ENCODE results near the gene PPEF1. TPM values are rescaled to one million over a fixed set of nuclear protein-coding genes. Genes with fewer than 3 reads are reported as not detected.

Gene PPEF1
- total and polyA plus RNA-seq, 9 of the 15 experiments (the other 6 are each of a cell fraction or from before 2014, with no cell fraction given), result not detected

- no peak for DNase-seq (ENCODE audit: extremely low read depth in 1 of 4, low spot score in 3 of 4)
- H3K79me2 ChIP-seq (ENCODE audit: control insufficient read depth, insufficient read depth, low read length), result no peaks in the 10 kb centered on the region
- CTCF ChIA-PET (ENCODE audit: low intra/inter-chr PET ratio), result no interaction called here
- under 1% methylated on average over 8 of the region's 8 CpGs for WGBS (ENCODE audit: insufficient coverage, low coverage, missing lambda C conversion rate)
- BruUV-seq (replicated peaks), result no TSS peak
- no peak overlapping the region for H3K9ac ChIP-seq (ENCODE audit: insufficient read depth in 1 of 2, low read depth in 2 of 2, low read length in 2 of 2)
- no peaks in the 10 kb centered on the region for H3K36me3 ChIP-seq (ENCODE audit: control insufficient read depth, insufficient read depth, low read length)
- H4K20me1 ChIP-seq (replicated peaks; ENCODE audit: control insufficient read depth, insufficient read depth, low read length), result no peaks in the 10 kb centered on the region
- no peaks in the 10 kb centered on the region for H3K9me3 ChIP-seq (replicated peaks; ENCODE audit: control insufficient read depth, insufficient read depth, low read depth, low read length)
- TF ChIP-seq CHCHD3 (CRISPR knock-in tag; IDR thresholded peaks at IDR 0.05) (no peak), HCFC1 (IDR thresholded peaks at IDR 0.05; ENCODE audit: low read depth, low read length) (no peak), ZNF165 (CRISPR knock-in tag; IDR thresholded peaks at IDR 0.05; ENCODE audit: borderline replicate concordance) (no peak)
- no peak overlapping the region for H3K4me2 ChIP-seq (ENCODE audit: insufficient read depth, low read length)
- no peak overlapping the region for H2AFZ ChIP-seq (ENCODE audit: low read depth, low read length)
- ATAC-seq, result no peak
- POLR2A ChIA-PET, result interaction anchor here (0.8 kb wide), 1 partner anchor 88 kb away, joined by 4 read pairs; no protein-coding TSS in a partner anchor
- intact Hi-C loops (cut with micrococcal nuclease) (no loop called here), in situ Hi-C loops (cut with MboI) (no loop called here)
- H3K9me1 ChIP-seq (ENCODE audit: control insufficient read depth, insufficient read depth, low read length), result no peaks in the 10 kb centered on the region
- no peak overlapping the region for H3K27ac ChIP-seq (ENCODE audit: extremely low read depth, low read depth, low read length)
- no peak for FAIRE-seq
- H3K4me3 ChIP-seq, result no peak overlapping the region
- peaks cover 0 to 10% of the 10 kb centered on the region in 2 experiments; a peak in 1 of 5 replicates for H3K27me3 ChIP-seq (ENCODE audit: control insufficient read depth in 2 of 2, insufficient read depth in 2 of 2, low read length in 2 of 2)
- H3K4me1 ChIP-seq (replicated peaks in 1 of 2; ENCODE audit: control insufficient read depth in 2 of 2, insufficient read depth in 2 of 2, low read length in 2 of 2), result no peaks in the 10 kb centered on the region
These were observed 14.4 kb downstream of the PPEF1 start for GRCh38 chrX:18721683-18722499.

GRCh38 chrX:18722500-18723071 lies 15.1 kb downstream of the PPEF1 start:
- intact Hi-C loops (cut with micrococcal nuclease) (no loop called here), in situ Hi-C loops (cut with MboI) (no loop called here)
- no peak for DNase-seq (ENCODE audit: extremely low read depth in 1 of 4, low spot score in 3 of 4)
- H3K4me3 ChIP-seq, result no peak overlapping the region
- no peaks in the 10 kb centered on the region for H3K36me3 ChIP-seq (ENCODE audit: control insufficient read depth, insufficient read depth, low read length)
- BruUV-seq (replicated peaks), result no TSS peak
- no peaks in the 10 kb centered on the region for H3K9me3 ChIP-seq (replicated peaks; ENCODE audit: control insufficient read depth, insufficient read depth, low read depth, low read length)
- no peaks in the 10 kb centered on the region for H3K4me1 ChIP-seq (replicated peaks in 1 of 2; ENCODE audit: control insufficient read depth in 2 of 2, insufficient read depth in 2 of 2, low read length in 2 of 2)
- H3K9ac ChIP-seq (ENCODE audit: insufficient read depth in 1 of 2, low read depth in 2 of 2, low read length in 2 of 2), result no peak overlapping the region
- H3K4me2 ChIP-seq (ENCODE audit: insufficient read depth, low read length), result no peak overlapping the region
- no peak for ATAC-seq
- H3K27ac ChIP-seq (ENCODE audit: extremely low read depth, low read depth, low read length), result no peak overlapping the region
- FAIRE-seq, result no peak
- H3K79me2 ChIP-seq (ENCODE audit: control insufficient read depth, insufficient read depth, low read length), result no peaks in the 10 kb centered on the region
- no peak overlapping the region for H2AFZ ChIP-seq (ENCODE audit: low read depth, low read length)
- ChIA-PET POLR2A (interaction anchor here (0.8 kb wide), 1 partner anchor 88 kb away, joined by 4 read pairs; no protein-coding TSS in a partner anchor), CTCF (ENCODE audit: low intra/inter-chr PET ratio) (no interaction called here)
- H3K27me3 ChIP-seq (ENCODE audit: control insufficient read depth in 2 of 2, insufficient read depth in 2 of 2, low read length in 2 of 2), result peaks cover 0 to 10% of the 10 kb centered on the region in 2 experiments; a peak in 1 of 5 replicates
- H3K9me1 ChIP-seq (ENCODE audit: control insufficient read depth, insufficient read depth, low read length), result no peaks in the 10 kb centered on the region
- WGBS (ENCODE audit: insufficient coverage, low coverage, missing lambda C conversion rate), result 7% methylated on average over 3 of the region's 10 CpGs
- no peaks in the 10 kb centered on the region for H4K20me1 ChIP-seq (replicated peaks; ENCODE audit: control insufficient read depth, insufficient read depth, low read length)
- no peak for TF ChIP-seq ZNF76 (CRISPR knock-in tag; IDR thresholded peaks at IDR 0.05; ENCODE audit: borderline replicate concordance)
- TF ChIP-seq RFX5 (IDR thresholded peaks at IDR 0.05; ENCODE audit: low read depth, low read length), result no peak
- no peak for TF ChIP-seq ZEB2 (IDR thresholded peaks at IDR 0.05)
- no peak for TF ChIP-seq ETV5 (CRISPR knock-in tag; IDR thresholded peaks at IDR 0.05; ENCODE audit: low read depth)
- TF ChIP-seq CGGBP1 (CRISPR knock-in tag; IDR thresholded peaks at IDR 0.05), result no peak
- no peak for TF ChIP-seq ZBTB11 (CRISPR knock-in tag; IDR thresholded peaks at IDR 0.05)
- TF ChIP-seq IRF2 (CRISPR knock-in tag; IDR thresholded peaks at IDR 0.05), result no peak
- no peak for TF ChIP-seq MAFF (IDR thresholded peaks at IDR 0.05; ENCODE audit: low read length)
- no peak for TF ChIP-seq ZNF24 (IDR thresholded peaks at IDR 0.05)
